ENCODE measurements around the gene IRF2BPL.
"Not testable (repeated sequence)": the region's sequence is repeated elsewhere in the genome, so short reads cannot be mapped to it uniquely, and the experiment has no call there.

IRF2BPL gene

GRCh38 chr14:77033622-77034589 lies 5.4 kb upstream of the IRF2BPL start:
- DNase-seq (ENCODE audit: low read depth): peak; percentile 68

- DNase-seq (ENCODE audit: low read depth): peak; percentile 56
Measured at GRCh38 chr14:77032844-77033621, 4.5 kb upstream of the IRF2BPL start.

GRCh38 chr14:77032491-77032843 lies 4.0 kb upstream of the IRF2BPL start:
- DNase-seq (ENCODE audit: low read depth): no peak

GRCh38 chr14:77031759-77032490 lies 3.4 kb upstream of the IRF2BPL start:
- no peak for DNase-seq (ENCODE audit: low read depth)

- DNase-seq (ENCODE audit: low read depth): peak; percentile 34
Measured at GRCh38 chr14:77027538-77028383, 747 bp downstream of the IRF2BPL start.

- DNase-seq (ENCODE audit: low read depth): no peak
Measured at GRCh38 chr14:77026930-77027537, 1.5 kb downstream of the IRF2BPL start.

- DNase-seq (ENCODE audit: low read depth): no peak
Measured at GRCh38 chr14:77026166-77026929, 2.2 kb downstream of the IRF2BPL start.

GRCh38 chr14:77025744-77026165 lies 2.8 kb downstream of the IRF2BPL start:
- DNase-seq (ENCODE audit: low read depth): no peak

GRCh38 chr14:77024171-77024691 lies 4.3 kb downstream of the IRF2BPL start:
- DNase-seq (ENCODE audit: low read depth): peak; percentile 33

- no peak for DNase-seq (ENCODE audit: low read depth)
Measured at GRCh38 chr14:77023001-77023996, 5.2 kb downstream of the IRF2BPL start.

- no peak for DNase-seq (ENCODE audit: low read depth)
Measured at GRCh38 chr14:77022236-77022852, 6.2 kb downstream of the IRF2BPL start.

GRCh38 chr14:77021424-77021823 lies 7.1 kb downstream of the IRF2BPL start:
- DNase-seq (ENCODE audit: low read depth): not testable (repeated sequence)

- no peak for DNase-seq (ENCODE audit: low read depth)
Measured at GRCh38 chr14:77018785-77019184, 9.7 kb downstream of the IRF2BPL start.

GRCh38 chr14:77017666-77018065 lies 10.8 kb downstream of the IRF2BPL start:
- DNase-seq (ENCODE audit: low read depth): no peak

GRCh38 chr14:77014734-77015133 lies 13.8 kb downstream of the IRF2BPL start:
- DNase-seq (ENCODE audit: low read depth): no peak

GRCh38 chr14:77014004-77014604 lies 14.4 kb downstream of the IRF2BPL start:
- DNase-seq (ENCODE audit: low read depth): no peak

GRCh38 chr14:77012193-77012765 lies 16.2 kb downstream of the IRF2BPL start:
- DNase-seq (ENCODE audit: low read depth): no peak

Measured in stimulated activated CD8-positive, alpha-beta memory T cell treated with anti-CD3 and anti-CD28 coated beads, Interleukin-7, amount 100 ng/mL, for 24 hours (primary cell).